Measurements from ENCODE around the gene KCNE4.

DNA sequence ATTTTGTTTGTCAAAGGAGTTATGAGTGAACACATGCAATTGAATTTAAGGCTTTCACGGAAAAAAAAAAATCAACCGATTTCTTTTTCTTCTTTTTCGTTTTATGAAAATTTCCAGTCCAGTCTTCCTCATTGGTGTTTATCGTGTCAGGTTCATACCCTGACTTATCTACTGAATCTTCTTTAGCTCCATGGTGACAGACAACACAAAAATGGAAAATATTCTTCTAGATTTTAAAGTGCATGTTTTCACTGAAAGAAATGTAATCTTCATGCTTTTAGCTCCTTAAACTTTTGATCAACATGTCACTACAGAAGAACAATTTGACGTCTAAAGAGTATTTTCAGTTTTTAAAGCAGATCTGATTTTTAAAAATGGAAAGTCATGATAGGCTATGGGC, 14.7 kb downstream of the KCNE4 start:
- TF ChIP-seq, protein P1, sequence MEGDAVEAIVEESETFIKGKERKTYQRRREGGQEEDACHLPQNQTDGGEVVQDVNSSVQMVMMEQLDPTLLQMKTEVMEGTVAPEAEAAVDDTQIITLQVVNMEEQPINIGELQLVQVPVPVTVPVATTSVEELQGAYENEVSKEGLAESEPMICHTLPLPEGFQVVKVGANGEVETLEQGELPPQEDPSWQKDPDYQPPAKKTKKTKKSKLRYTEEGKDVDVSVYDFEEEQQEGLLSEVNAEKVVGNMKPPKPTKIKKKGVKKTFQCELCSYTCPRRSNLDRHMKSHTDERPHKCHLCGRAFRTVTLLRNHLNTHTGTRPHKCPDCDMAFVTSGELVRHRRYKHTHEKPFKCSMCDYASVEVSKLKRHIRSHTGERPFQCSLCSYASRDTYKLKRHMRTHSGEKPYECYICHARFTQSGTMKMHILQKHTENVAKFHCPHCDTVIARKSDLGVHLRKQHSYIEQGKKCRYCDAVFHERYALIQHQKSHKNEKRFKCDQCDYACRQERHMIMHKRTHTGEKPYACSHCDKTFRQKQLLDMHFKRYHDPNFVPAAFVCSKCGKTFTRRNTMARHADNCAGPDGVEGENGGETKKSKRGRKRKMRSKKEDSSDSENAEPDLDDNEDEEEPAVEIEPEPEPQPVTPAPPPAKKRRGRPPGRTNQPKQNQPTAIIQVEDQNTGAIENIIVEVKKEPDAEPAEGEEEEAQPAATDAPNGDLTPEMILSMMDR (IDR thresholded peaks at IDR 0.05 in 4 of 5, conservative IDR thresholded peaks at IDR 0.05 in 1 of 5): no peak
- TF ChIP-seq POLR2A (IDR thresholded peaks at IDR 0.05): no peak
